NCI-H2107 treated with DMSO at 0.1 percent for 48 hours (cell line): ENCODE data around the gene MAN1A1.

Experiments used
- DNase-seq: peaks from one replicate; lab custom pipeline; 2025; ENCODE audit not compliant: unreplicated experiment; lab: John Stamatoyannopoulos, UW

The MAN1A1 gene

GRCh38 chr6:119152187-119152586 lies 197.4 kb downstream of the MAN1A1 start:
- DNase-seq = no peak

- no peak for DNase-seq
These were observed 200.6 kb downstream of the MAN1A1 start for GRCh38 chr6:119148825-119149525.

- peak; percentile 6 for DNase-seq
These were observed 201.3 kb downstream of the MAN1A1 start for GRCh38 chr6:119148098-119148824.

DNA sequence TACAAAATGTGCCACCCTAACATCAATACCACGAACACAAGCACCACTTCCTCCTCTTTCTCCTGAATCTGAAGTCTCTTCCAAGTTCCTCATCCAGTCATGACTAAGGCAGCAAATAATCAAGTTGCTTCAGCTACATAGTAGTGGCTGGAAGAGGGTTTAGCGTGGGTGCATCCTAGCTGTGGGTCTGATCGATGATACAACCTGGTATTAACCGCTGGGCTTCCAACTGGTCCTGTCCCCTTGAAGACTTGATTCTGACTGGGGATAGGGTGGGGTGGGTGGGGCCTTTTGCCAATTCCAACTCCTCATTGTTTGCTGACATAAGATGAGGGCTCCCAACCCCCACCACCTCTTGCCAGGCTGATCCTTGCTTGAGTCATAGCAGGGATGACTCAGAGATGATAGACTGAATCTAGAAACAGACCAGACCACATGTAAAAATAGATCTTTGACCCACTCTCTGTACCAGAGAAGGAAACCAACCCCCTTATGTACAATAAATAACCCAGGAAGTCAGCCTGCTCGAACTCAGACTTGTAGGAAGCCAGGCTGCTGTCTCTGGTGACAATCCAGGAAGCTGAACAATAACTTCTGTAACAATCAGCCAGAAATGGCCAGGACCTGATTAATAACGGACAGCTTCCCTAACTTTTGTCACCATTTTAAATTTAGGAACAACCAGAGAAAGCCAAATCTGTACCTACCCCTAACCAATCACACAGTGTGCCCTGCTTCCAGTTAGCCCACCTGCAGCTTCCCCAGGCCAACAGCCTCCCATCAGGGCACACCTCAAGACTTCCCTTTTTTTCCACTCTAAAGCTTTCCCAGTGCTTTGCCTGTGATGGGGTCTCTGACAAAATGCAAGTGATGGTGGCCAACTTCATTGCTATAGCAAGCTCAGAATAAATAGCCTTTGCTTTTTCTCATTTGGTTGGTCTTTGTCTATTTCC lies 202.2 kb downstream of the MAN1A1 start:
- DNase-seq = no peak

DNA sequence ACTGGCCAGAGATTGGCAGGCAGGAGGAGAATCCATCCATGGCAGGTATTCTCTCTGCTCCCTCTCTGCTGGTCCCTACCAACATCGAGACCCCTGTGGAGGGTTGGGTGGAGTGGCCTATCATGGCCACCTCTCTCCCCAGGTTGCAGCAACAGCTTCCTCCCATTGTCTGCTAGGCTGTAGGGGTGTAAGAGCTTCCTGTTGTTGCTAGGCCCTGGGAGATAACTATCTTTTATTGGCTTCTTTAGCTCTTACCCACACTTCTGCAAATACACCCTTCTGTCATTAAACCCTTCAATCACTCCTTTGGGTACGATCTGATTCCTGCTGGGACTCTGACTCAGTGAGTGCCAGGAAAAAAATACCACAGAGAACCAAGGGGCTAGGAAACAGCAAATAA lies 204.4 kb downstream of the MAN1A1 start:
- no peak for DNase-seq

DNA sequence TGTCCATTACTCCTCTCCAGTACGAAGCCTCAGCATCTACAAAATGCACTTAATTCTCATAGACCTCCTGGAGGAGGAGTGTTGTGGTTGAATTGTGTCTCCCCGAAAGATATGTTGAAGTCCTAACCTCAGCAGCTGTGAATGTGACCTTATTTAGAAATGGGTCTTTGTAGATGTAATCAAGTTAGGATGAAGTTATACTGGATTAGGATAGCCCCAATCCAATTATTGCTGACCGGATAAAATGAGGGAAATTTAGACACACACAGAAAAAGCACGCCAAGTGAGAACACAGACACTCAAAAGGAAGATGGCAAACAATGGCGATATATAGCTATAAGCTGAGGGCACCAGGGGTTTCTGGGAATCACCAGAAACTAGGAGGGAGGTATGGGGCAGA lies 206.9 kb downstream of the MAN1A1 start:
- DNase-seq = no peak

GRCh38 chr6:119142041-119142440 lies 207.5 kb downstream of the MAN1A1 start:
- no peak for DNase-seq

DNA sequence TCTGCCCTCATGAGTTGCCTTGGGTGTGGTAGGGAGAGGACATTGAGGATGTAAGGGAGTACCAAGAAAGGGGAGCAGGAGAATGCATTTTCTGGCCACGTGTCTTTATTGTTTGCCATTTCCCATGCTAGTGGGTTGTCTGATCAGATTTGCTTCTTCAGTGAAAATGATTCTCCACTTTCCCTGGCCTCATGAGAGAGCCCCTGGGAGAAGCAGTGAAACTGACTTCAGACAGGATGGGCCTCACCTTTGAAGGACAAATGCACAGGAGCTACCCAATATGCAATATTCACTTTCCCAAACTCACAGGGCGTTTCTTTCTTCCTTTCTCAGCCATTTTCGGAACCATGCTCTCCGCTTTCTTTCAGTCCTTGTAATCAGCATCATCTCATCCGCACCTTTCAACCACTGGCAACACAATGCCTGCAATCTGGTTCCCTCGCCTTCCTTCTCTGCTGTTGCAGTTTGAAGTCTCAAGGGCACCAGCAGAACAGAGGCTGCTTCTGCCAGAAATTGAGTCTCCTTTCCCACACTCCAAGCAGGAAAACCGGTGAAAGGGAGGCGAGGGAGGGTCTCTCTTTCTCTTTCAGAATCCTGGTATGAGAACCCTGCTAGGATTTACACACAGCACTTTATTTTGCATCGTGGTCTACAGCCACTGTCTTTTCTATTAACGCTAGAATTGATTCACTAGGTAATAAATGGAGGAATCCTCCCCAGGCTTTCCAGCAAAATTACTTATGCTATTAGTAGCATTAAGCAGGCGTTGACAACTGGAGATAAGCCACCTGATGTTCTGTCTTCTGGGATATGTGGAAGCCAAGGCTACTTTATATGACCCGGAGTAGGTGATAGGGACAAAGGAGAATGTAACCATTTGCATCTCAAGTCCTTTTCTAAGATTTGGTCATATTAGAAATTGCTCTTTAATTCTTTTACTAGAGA lies 209.1 kb downstream of the MAN1A1 start:
- no peak for DNase-seq

DNA sequence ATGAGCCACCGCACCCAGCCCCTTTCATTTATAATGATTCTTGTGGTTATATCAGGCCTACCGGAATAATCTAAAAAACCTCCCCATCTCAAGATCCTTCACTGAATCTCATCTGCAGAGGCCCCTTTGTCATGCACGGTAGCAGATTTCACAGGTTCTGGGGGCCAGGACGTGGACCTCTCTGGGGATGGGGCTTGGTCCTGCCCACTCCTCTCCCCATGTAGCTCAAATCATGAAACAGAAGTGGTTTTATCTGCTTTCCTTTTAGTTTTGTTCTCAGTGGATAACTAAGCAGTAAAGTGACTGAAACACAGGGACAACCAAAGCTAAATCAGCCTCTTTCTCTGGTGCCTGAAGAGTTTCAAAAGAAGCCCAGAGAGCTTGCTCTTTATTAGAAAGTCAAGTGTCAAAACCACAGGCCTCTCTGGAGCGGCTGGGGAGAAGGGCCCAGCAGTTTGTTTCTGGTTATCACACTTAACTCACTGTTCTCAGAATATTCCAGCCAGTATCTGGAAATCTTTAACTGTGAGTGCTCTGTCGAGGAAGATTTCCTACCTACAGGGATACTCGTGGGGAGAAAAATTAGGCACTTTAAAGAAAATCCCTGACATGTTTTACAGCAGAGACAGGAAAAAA lies 210.5 kb downstream of the MAN1A1 start:
- DNase-seq = no peak

DNA sequence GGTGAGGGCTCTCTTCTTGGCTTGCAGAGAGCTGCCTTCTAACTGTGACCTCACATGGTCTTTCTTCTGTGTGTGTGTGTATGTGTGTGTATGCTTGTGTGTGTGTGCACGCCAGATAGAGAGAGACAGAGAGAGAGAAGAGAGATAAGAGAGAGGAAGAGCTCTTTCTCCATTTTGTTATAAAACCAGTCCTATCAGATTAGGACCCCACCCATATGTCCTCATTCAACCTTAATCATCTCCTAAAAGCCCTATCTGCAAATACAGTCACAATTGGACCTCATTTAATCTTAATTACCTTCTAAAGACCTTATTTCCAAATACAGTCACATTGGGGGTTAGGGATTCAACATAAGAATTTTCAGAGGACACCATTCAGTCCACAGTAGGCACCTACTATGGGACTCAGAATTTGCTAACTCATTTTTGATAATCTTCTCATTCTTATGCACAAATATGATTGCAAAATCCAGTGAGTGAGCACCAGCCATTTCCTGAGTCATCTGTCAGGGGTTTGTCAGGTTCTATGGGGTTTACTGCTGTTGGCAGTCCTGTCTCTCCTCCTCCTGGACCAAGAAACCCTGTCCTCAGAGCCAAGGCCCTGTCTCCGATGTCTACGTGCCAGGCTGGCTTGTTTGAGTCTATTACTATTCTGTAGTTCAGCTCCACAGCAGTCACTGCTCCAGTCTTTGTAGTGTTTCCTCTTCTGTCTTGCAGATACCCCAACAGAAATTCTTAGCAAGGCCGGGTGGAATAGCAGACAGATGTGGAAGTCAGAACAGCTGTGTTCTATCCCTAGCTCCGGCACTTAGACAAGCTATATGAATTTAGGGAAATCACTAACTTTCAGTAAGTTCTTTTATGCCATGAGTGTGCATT lies 212.1 kb downstream of the MAN1A1 start:
- no peak for DNase-seq

- DNase-seq = no peak
These were observed 214.8 kb downstream of the MAN1A1 start for GRCh38 chr6:119134752-119135151.

- no peak for DNase-seq
These were observed 216.2 kb downstream of the MAN1A1 start for GRCh38 chr6:119133400-119133799.

DNA sequence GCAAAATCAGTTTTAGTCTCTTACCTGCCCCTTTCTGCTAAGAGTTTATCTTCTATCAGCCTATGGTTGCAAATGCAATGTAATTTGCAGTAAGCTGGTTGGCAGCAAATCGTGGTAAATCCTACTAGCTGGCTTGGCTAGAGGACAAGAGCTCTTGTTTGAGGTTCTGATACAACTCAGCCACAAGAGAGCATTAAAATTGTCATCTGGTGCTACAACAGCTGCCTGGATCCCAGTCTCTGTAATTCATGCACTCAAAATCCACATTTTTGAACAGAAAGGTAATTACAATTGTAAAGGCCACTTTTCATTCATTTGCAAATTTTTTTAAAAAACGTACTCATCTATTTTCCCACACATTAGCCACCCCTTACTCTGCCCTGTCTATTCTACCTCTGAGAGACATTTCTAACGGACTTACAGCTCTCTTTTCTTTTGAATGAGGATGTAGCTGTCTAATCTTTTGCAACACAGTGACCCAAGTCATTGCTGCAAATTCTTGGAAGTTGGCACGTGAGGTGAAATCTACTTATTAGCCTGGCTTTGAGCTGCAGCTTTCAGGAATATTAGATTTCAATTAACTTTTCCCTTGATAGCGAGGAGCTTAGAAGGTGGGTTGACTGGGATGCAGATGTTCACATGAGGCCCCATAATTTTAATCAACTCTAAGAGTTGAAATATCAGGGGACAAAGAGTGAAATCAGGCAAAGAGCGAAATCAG lies 217.1 kb downstream of the MAN1A1 start:
- DNase-seq = no peak

GRCh38 chr6:119129968-119130484 lies 219.5 kb downstream of the MAN1A1 start:
- no peak for DNase-seq

GRCh38 chr6:119129148-119129967 lies 220.2 kb downstream of the MAN1A1 start:
- peak; percentile 35 for DNase-seq

GRCh38 chr6:119128252-119128912 lies 221.2 kb downstream of the MAN1A1 start:
- no peak for DNase-seq

DNA sequence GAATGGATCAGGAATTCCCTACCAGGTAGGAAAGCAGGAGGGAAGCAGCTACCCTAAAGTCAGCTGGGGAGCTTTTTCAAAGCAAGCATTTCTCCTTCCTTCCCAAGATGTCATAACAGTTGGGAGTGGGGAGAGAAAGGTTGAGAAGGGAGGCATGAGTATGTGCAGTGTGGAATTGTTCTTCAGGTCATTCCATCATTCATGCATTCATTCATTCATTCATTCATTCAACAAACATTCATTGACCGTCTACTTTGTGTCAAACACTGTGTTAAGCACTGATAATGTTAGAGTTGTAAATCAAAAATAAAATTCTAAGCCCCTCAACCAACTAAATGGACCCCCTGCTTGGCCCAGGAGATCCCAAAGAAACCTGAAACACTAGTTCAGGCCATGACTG lies 221.9 kb downstream of the MAN1A1 start:
- DNase-seq = no peak
